Spinal cord (tissue), 10 donors: ENCODE measurements around the gene CHCT1. TPM values are rescaled to one million over a fixed set of nuclear protein-coding genes. Genes with fewer than 3 reads are reported as not detected.
"Not testable (repeated sequence)": the region's sequence is repeated elsewhere in the genome, so short reads cannot be mapped to it uniquely, and the experiment has no call there.

Source experiments
- DNase-seq, 6 donors: peaks; one replicate each; pipeline versions ENCODE4 v3.0.0 to v3.0.0-alpha.2; 2013 to 2015; ENCODE audit warnings: low spot score in 6 of 6, low read depth in 4 of 6
- H3K27ac ChIP-seq: one replicate; pipeline ENCODE4 v1.5.1; 2013; ENCODE audit warnings: low read depth, low read length, control low read depth
- H3K27me3 ChIP-seq: one replicate; pipeline ENCODE4 v1.6.1; 2013; ENCODE audit warnings: low read length; ENCODE audit not compliant: control insufficient read depth, insufficient read depth
- H3K36me3 ChIP-seq: one replicate; pipeline ENCODE4 v1.6.1; 2013; ENCODE audit warnings: low read length; ENCODE audit not compliant: control insufficient read depth, insufficient read depth
- H3K4me1 ChIP-seq: one replicate; pipeline ENCODE4 v1.6.1; 2013; ENCODE audit warnings: low read length; ENCODE audit not compliant: control insufficient read depth, insufficient read depth
- H3K4me3 ChIP-seq: one replicate; pipeline ENCODE4 v1.5.1; 2013; ENCODE audit warnings: low read depth, low read length, control low read depth
- H3K9me3 ChIP-seq: one replicate; pipeline ENCODE4 v1.6.1; 2013; ENCODE audit warnings: low read length; ENCODE audit not compliant: control insufficient read depth, insufficient read depth
- WGBS: methylation state at CpG from one replicate; pipeline ENCODE4 v1.1.5; 2013; ENCODE audit warnings: missing lambda C conversion rate; ENCODE audit not compliant: insufficient coverage; 5-methylcytosine and 5-hydroxymethylcytosine counted together
- long read RNA-seq, 4 donors: transcript quantifications; one replicate each; lab custom pipeline, GENCODE V29; 2026
- polyA plus RNA-seq, 2 donors: library from polyadenylated mRNA; unstranded; fragments of 120-200 nt; gene quantifications; one replicate each; pipeline ENCODE4 v1.2.1, GENCODE V29; 2013; ENCODE audit not compliant: insufficient read length in 2 of 2
- total RNA-seq, 2 donors: library from RNA; depleted of rRNA in 1 of 2; stranded (reverse); fragments of 120-200 nt in 1 of 2; fragments of >200 nt in 1 of 2; gene quantifications; one replicate each; pipeline versions ENCODE4 v1.2.3 to v1.2.4, GENCODE V29; 2013 to 2014
- donor health status: healthy.

CHCT1 gene
- total RNA-seq (under 1 TPM in 1 of 2 donors, not detected in 1; 0.17 TPM), polyA plus RNA-seq (not detected)
- long read RNA-seq, donor 1 = 0 reads
- long read RNA-seq, donor 2 = 0 reads
- long read RNA-seq, donor 3 = 0 reads
- long read RNA-seq, donor 4 = 0 reads

DNA sequence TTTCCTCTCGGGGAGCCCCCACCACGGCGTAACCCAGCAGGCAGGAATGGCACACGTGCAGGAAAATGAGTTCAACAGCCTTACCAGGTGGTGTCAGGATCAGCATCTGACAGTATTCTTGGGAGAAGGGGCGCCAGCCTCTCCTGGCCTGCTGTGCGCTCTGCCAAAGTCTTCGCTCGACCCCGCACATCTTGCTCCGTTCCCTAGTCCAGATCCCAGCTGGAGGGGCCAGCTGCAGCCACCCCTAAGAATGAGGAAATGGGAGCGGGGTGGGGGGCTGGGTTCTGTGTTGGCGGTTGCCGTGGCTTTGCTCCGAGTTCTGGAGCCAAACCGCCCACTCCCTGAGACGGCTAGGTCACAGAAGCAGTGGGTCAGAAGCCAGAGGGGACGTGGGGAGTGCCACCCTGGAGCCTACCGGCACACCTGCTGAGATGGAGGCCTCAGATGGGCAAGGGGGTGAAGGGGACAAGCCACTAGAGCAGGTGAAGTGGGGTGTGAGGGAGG, at the start of gene CHCT1:
TSS of gene CHCT1 (plus strand) at position 328 of the 504 bp plus-strand sequence. CDS start at position 432, 104 bp downstream.
- H3K36me3 ChIP-seq = no peaks in the 10 kb centered on the region
- DNase-seq = peak in 1 of 6 donors; percentile 5
- H3K9me3 ChIP-seq = no peaks in the 10 kb centered on the region
- no peak within 1 kb of the TSS for H3K27ac ChIP-seq
- H3K4me1 ChIP-seq = peaks cover 12% of the 10 kb centered on the region
- H3K27me3 ChIP-seq = peaks cover 4% of the 10 kb centered on the region
- H3K4me3 ChIP-seq = peak within 1 kb of the TSS; percentile 54
- 61% methylated on average over 17 of the region's 18 CpGs for WGBS

DNA sequence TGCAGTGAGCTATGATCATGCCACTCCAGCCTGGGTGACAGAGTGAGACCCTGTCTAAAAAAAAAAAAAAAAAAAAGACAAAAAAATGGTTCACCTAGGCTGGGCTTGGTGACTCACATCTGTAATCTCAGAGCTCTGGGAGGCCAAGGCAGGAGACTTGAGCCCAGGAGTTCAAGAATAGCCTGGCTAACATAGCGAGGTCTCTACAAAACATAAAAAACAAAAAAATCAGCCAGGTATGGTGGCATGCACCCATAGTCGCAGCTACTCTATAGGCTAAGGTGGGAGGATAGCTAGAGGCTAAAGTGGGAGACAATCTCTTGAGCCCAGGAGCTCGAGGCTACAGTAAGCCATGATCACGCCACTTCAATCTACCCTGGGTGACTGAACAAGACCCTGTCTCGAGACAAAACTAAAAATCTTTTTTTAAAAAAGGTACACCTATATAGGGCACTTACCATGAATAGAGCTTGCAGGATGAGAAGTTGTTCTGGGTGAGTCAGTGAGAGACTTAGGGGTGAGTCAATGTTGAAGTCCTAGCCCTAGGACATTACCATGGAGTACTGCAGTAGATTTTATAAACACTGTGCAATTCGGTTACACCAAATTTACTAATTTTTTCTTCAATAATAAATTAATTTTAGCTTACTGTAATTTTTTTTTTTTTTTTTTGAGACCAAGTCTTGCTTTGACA, 49.4 kb upstream of the CHCT1 start:
- Histone ChIP-seq H3K9me3 (no peaks in the 10 kb centered on the region), H3K4me1 (no peaks in the 10 kb centered on the region), H3K27ac (no peak overlapping the region), H3K4me3 (no peak overlapping the region), H3K27me3 (no peaks in the 10 kb centered on the region), H3K36me3 (no peaks in the 10 kb centered on the region)
- no peak for DNase-seq
- 83% methylated on average over 1 of the region's 6 CpGs for WGBS

DNA sequence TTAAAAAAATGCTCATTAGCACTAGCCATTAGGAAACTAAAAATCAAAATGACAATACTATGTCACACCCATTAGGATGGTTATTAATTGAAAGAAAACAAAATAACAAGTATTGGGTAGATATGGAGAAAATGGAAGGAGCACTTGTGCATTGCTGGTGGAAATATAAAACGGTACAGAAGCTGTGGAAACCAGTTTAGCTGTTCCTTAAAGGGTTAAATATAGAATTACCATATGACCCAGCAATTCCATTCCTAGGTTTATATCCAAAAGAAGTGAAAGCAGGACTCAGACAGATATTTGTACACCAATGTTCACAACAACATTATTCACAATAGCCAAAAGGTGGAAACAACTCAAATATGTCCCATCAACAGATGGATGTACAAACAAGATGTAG, 44.1 kb upstream of the CHCT1 start:
- H3K4me1 ChIP-seq, DNase-seq, H3K27ac ChIP-seq, H3K27me3 ChIP-seq, H3K4me3 ChIP-seq, H3K9me3 ChIP-seq, H3K36me3 ChIP-seq: not testable (repeated sequence)
- no CpG with 5 or more reads among the region's 1 CpG for WGBS

- not testable (repeated sequence) for H3K4me1 ChIP-seq, DNase-seq, H3K27me3 ChIP-seq, H3K9me3 ChIP-seq, H3K4me3 ChIP-seq, H3K27ac ChIP-seq, H3K36me3 ChIP-seq
- WGBS = no CpG with 5 or more reads among the region's 3 CpGs
Measured at GRCh38 chr17:60379461-60379860, 42.8 kb upstream of the CHCT1 start.

- H3K4me1 ChIP-seq = peaks cover 5% of the 10 kb centered on the region
Measured at GRCh38 chr17:60381958-60382357, 40.3 kb upstream of the CHCT1 start.

GRCh38 chr17:60383379-60383778, 38.9 kb upstream of the CHCT1 start:
- 100% methylated on average over 1 of the region's 3 CpGs for WGBS
- no peak overlapping the region for H3K4me3 ChIP-seq
- DNase-seq = no peak
- no peak overlapping the region for H3K27ac ChIP-seq
- peaks cover 3% of the 10 kb centered on the region for H3K36me3 ChIP-seq
- no peaks in the 10 kb centered on the region for H3K27me3 ChIP-seq
- no peaks in the 10 kb centered on the region for H3K9me3 ChIP-seq
- peaks cover 5% of the 10 kb centered on the region for H3K4me1 ChIP-seq

More at GRCh38 chr17:60381958-60382357, 40.3 kb upstream of the CHCT1 start:
- WGBS = 100% methylated on average over 3 of the region's 4 CpGs
- H3K27me3 ChIP-seq = no peaks in the 10 kb centered on the region
- H3K27ac ChIP-seq = no peak overlapping the region
- H3K36me3 ChIP-seq = peaks cover 3% of the 10 kb centered on the region
- H3K9me3 ChIP-seq = no peaks in the 10 kb centered on the region
- DNase-seq = no peak
- no peak overlapping the region for H3K4me3 ChIP-seq

DNA sequence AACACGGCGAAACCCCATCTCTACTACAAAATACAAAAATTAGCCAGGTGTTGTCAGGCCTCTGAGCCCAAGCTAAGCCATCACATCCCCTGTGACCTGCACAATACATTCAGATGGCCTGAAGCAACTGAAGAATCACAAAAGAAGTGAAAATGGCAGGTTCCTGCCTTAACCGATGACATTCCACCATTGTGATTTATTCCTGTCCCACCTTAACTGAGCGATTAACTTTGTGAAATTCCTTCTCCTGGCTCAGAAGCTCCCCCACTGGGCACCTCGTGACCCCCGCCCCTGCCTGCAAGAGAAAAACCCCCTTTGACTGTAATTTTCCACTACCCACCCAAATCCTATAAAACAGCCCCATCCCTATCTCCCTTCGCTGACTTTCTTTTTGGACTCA, 37.4 kb upstream of the CHCT1 start:
- not testable (repeated sequence) for H3K27ac ChIP-seq, H3K9me3 ChIP-seq, H3K27me3 ChIP-seq, H3K4me3 ChIP-seq, DNase-seq, H3K36me3 ChIP-seq
- 91% methylated on average over 7 of the region's 7 CpGs for WGBS
- H3K4me1 ChIP-seq = peaks cover 15% of the 10 kb centered on the region

- 17% methylated on average over 1 of the region's 4 CpGs for WGBS
- H3K4me1 ChIP-seq = peaks cover 20% of the 10 kb centered on the region
- DNase-seq = no peak
- no peaks in the 10 kb centered on the region for H3K9me3 ChIP-seq
- no peaks in the 10 kb centered on the region for H3K27me3 ChIP-seq
- no peak overlapping the region for H3K27ac ChIP-seq
- H3K4me3 ChIP-seq = no peak overlapping the region
- peaks cover 3% of the 10 kb centered on the region for H3K36me3 ChIP-seq
Measured at GRCh38 chr17:60386147-60387058, 35.9 kb upstream of the CHCT1 start.

DNA sequence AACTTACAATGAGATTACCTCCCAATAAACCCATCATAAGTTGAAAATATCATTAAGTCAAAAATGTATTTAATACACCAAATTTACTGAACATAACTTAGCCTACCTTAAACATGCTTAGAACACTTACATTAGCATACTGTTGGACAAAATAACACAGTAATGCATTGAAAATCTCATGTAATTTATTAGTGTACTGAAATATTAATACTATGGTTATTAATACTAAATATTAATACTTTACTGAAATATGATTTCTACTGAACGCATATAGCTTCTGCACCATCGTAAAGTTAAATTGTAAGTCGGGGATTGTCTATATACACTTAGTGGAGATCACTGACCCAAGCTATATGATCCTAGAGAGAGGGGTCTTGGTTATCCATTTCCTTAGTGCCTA, 34.6 kb upstream of the CHCT1 start:
- no peak for DNase-seq
- no peak overlapping the region for H3K4me3 ChIP-seq
- WGBS = no CpG with 5 or more reads among the region's 3 CpGs
- H3K27me3 ChIP-seq = no peaks in the 10 kb centered on the region
- no peak overlapping the region for H3K27ac ChIP-seq
- H3K9me3 ChIP-seq = no peaks in the 10 kb centered on the region
- peaks cover 3% of the 10 kb centered on the region for H3K36me3 ChIP-seq
- H3K4me1 ChIP-seq = peaks cover 20% of the 10 kb centered on the region
